Measurements from ENCODE around the gene IFNL4.
"Not testable (repeated sequence)": the region's sequence is repeated elsewhere in the genome, so short reads cannot be mapped to it uniquely, and the experiment has no call there.

The IFNL4 gene

GRCh38 chr19:39248806-39249205, at the start of gene IFNL4:
IFNL4 (minus strand) TSS chr19:39248856.
- no peak for FAIRE-seq

GRCh38 chr19:39297931-39298634, 49.4 kb upstream of the IFNL4 start:
- no peak for FAIRE-seq

- FAIRE-seq = no peak
Measured at GRCh38 chr19:39296906-39297305, 48.2 kb upstream of the IFNL4 start.

GRCh38 chr19:39296055-39296645, 47.5 kb upstream of the IFNL4 start, which contains the start of gene IFNL1:
IFNL1 (plus strand) TSS chr19:39296407; CDS start chr19:39296422, 15 bp downstream.
- no peak for FAIRE-seq

DNA sequence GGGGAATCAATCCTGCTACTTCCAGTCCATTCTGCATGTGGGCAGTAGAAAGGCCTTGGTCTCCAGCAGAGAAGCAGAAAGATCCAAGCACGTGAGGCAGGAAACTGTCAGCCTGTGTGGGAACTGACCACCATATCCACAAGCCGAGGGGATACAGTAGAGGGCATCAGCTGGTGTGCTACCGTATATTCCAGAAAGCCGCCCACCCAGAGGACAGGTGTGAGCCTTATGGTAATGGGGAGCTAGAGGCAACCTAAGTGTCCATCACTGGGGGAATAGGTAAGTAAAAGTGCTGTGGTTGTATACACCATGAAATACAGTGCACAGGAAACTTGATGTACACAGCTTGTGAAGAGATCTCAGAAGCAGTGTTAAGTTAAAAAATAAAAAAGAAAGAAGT, 44.7 kb upstream of the IFNL4 start:
- no peak for FAIRE-seq

GRCh38 chr19:39284032-39284431, 35.4 kb upstream of the IFNL4 start:
- no peak for FAIRE-seq

GRCh38 chr19:39282021-39282420, 33.4 kb upstream of the IFNL4 start:
- no peak for FAIRE-seq

DNA sequence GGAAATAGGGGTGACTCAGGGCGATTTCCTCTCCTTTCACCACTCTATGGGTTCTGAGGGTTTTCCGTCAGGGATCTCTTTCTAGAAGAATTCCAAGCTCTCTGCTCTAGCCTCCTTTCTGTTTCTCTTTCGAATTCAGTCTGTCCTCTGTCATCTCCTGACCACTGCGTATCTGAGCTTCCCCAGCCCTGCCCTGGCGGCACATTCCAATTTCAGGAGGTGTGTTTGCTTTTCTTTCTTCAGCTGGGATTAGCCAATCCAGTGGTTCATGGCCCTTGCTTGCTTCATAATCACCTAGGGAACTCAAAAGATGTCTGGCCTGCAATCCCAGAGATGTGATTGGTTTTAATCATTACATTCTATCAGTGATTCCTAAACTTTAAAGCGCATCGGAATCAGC, 28.9 kb upstream of the IFNL4 start:
- FAIRE-seq = no peak

- no peak for FAIRE-seq
Measured at GRCh38 chr19:39276740-39277139, 28.1 kb upstream of the IFNL4 start.

DNA sequence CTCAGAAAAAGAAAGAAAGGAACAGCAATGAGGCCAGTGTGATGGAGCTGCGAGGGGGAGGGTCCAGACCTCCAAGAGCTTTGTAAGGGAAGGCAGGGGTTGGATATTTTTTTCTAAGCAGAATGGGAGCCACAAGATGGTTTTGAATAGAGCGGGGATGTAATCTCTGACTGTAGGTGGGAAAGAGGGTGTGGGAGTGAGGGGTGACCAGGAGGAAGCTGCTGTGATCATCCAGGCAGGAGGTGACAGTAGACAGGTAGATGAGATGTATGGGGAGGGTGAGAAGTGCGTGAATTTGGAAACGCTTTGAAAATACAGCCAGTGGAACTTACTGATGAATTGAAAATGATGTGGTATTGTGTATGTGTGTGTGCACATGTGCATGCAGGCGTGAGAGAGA, 26.9 kb upstream of the IFNL4 start:
- no peak for FAIRE-seq

DNA sequence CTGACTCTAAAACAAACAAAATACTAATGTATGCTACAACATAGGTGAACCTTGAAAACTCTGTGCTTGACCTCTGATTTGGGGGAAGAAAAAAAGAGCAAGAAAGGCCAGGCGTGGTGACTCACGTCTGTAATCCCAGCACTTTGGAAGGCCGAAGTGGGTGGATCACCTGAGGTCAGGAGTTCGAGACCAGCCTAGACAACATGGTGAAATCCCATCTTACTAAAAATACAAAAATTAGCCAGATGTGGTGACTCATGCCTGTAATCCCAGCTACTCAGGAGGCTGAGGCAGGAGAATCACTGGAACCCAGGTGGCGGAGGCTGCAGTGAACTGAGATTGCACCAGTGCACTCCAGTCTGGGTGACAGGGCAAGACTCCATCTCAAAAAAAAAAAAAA, 25.2 kb upstream of the IFNL4 start:
- not testable (repeated sequence) for FAIRE-seq

DNA sequence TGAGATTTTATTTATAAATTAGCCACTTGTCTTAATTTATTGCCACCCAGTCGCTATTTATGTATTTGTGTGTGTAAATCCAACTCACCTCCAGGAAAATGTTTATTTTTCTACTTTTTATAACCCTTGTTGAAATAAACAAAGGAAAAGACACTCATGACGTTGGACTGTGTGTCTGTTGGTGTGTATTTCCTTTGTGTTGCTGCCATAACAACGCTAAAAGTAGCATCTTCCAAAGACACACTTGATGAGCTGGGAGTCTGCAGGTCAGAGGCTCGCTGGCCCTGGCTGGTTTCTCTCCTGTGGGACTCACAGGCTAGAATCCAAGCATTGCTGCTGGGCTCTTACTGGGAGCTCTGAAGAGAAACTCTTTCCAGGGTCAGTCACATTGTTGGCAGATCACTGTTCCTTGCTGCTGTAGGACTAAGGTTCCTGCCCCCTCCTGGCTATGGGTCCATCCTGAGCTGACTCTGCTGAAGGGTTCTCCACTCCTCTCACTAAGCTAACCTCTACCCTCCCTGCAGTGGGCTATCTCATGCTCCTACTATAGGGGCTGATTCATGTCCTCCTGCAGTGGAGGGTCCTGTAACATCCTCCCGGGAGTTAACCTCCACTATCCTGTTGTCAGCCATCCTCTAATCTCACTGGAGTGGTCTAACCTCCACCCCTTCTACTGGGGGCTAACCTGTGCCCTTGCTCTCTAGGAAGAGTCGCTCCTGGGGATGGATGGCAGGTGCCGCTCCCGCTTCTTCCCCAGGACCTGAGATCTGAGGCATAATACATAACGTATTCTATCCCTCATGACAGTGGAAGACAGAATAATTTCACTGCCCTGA, 21.6 kb upstream of the IFNL4 start:
- no peak for FAIRE-seq

DNA sequence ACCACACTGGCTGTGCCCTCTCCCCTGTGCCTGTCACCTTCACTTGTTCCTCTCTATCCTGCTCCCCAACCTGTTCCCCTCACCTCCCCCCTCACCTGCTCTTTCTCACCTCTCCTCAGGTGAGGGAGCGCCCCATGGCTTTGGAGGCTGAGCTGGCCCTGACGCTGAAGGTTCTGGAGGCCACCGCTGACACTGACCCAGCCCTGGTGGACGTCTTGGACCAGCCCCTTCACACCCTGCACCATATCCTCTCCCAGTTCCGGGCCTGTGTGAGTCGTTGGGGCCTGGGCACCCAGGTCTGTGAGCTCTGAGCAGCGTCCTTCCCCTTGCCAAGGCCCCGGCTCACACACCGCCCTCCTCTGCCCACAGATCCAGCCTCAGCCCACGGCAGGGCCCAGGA, 20.7 kb upstream of the IFNL4 start:
- FAIRE-seq = not testable (repeated sequence)

- FAIRE-seq = not testable (repeated sequence)
Measured at GRCh38 chr19:39268531-39269223, 20.0 kb upstream of the IFNL4 start.

- FAIRE-seq = not testable (repeated sequence)
Measured at GRCh38 chr19:39268085-39268484, 19.4 kb upstream of the IFNL4 start, which contains the start of gene IFNL2. IFNL2 (plus strand) TSS chr19:39268396; CDS start chr19:39268569, 173 bp downstream.

DNA sequence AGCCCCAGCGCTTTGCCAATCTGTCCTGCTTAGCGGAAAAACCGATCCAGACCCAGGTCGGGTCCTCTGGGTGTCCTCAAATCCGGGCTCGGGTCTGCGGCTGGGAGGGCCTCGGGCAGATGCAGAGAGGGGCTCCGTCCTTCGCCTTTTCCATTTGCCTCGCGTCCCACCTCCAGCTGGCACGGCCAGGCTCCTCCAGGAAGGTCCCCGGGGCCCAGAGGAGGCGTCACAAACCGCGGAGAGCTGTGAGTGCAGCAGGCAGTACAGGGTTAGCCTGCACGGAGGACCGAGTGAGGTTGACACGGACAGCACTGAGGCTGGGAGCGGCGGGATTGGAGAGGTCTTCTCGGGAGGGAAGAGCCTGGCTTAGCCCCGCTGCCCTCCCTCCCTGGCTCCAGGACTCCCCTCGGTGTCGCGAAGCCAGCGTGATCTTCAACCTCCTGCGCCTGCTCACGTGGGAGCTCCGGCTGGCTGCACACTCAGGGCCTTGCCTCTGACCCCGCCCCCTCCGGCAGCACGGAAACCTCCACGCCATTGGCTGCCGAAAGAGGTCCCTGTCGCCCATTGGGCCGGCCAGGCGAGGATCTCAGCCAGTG, 16.8 kb upstream of the IFNL4 start:
- no peak for FAIRE-seq

- FAIRE-seq = no peak
Measured at GRCh38 chr19:39264306-39265290, 15.9 kb upstream of the IFNL4 start.

DNA sequence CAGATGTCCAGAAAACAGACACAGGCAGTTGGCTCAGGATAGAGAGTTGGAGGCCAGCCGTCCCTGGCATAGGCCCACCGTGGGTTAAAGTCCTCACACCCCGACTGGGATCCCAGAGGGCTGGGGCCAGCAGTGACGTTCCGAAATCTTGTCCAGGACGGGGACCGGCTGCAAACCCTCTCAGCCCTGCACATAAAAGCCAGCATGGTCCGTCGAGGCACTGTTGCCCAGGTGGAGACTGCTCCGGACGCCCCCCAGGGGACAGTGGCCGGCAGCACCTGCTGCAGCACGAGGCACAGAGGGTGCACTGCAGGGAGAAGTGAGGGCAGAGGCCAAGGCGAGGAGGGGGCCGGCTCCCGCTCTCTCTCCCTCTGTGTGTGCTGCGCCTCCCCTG, 15.3 kb upstream of the IFNL4 start:
- no peak for FAIRE-seq

DNA sequence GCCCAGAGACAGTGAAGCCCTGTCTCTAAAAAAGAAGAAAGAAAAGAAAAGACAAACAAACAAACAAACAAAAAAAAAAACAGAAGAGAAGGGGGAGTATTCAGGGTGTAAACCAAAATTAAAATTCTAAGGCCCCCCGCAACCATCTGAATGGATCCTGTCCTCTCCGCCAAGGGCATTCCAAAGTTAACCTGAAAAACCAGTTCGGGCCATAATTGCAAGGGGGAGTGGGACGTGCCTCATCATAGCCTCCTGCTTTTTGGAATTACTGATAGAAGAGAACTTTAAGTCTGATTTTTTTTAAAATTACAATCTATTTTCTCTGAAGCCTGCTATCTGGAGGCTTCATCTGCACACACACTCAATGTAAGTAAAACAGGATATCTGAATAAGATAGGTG, 13.8 kb upstream of the IFNL4 start:
- FAIRE-seq = no peak

- FAIRE-seq = no peak
Measured at GRCh38 chr19:39261704-39262103, 13.0 kb upstream of the IFNL4 start.

DNA sequence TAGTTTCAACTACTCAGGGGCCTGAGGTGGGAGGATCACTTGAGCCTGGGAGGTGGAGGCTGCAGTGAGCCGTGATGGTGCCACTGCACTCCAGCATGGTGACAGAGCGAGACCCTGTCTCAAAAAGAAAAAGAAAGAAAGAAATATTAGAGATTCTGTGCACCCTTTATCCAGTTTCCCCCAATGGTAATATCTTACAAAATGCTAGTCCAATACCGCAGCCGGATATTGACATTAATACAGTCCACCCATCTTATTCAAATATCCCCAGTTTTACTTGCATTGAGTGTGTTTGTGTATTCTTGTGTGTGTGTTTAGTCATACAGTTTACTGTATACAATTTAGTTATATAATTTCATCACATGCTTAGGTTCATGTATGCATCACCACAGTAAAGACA, 8.6 kb upstream of the IFNL4 start:
- FAIRE-seq = no peak

Data from islet of Langerhans (tissue), 1 donor.